Fibroblast of skin of abdomen (primary cell): ENCODE results near the gene SRA1. TPM values are rescaled to one million over a fixed set of nuclear protein-coding genes. Genes with fewer than 3 reads are reported as not detected.
"Not testable (repeated sequence)": the region's sequence is repeated elsewhere in the genome, so short reads cannot be mapped to it uniquely, and the experiment has no call there.

ENCODE experiments used
- DNase-seq: peaks from one replicate; pipeline ENCODE4 v3.0.0-alpha.2; 2013
- polyA plus RNA-seq, 2 experiments: library from polyadenylated mRNA; unstranded; fragments of 120-200 nt; gene quantifications; one replicate each; pipeline ENCODE4 v1.2.1, GENCODE V29; 2013; ENCODE audit not compliant: insufficient read length in 2 of 2

Gene SRA1
- polyA plus RNA-seq (2013, experiment 1 of 2; ENCODE audit: insufficient read length): 59.3 TPM
- 58.2 TPM for polyA plus RNA-seq (2013, experiment 2 of 2; ENCODE audit: insufficient read length)

DNA sequence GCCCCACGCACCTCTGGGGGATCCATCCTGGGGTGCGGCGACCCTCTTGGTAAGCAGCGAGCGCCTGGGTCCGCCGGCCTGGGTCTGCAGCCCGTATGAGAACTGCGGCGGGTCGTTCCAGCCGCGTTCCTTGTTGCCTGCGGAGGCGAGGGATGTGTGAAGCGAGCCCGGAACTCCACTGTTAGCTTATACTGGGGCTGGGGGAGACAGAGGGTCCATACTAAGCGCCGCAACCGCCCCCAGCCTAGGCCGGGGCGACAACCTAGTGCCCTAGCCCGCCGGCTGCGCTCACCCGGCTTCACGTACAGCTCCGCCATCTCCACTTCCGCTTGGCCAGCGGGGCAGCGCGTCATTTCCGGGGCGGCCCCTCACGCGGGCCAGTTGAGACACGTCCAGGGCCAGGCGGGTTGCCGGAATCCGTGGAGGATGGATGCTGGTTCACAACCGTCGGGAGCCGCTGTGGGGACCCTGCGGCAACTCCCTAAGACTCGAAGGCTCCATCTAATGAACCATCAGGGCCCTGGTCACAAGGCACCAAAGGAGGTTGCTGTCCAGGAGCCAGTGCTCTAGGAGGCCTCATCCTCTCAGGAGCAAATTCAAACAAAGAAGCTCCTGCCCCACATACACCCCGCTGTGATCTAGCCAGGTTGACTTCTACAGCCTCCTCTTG, at the start of gene SRA1:
SRA1 (minus strand) TSS at position 338 of the 670 bp plus-strand sequence; CDS start at position 317, 21 bp downstream.
- DNase-seq: peak; percentile 89

DNA sequence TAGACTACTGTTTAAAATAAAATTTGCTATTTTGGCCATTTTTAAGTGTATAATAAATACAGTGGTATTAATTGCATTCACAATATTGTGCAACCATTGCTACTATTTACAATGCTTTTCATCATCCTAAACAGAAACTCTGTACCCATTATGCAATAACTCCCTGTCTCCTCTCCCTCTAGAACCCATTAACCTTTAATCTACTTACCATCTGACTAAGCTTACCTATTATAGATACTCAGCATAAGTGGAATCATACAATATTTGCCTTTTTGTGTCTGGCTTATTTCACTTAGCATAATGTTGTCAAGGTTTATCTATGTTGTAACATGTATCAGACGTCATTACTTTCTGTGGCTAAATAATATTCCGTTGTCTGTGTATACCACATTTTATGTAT, 49.8 kb upstream of the SRA1 start:
- DNase-seq: no peak

DNA sequence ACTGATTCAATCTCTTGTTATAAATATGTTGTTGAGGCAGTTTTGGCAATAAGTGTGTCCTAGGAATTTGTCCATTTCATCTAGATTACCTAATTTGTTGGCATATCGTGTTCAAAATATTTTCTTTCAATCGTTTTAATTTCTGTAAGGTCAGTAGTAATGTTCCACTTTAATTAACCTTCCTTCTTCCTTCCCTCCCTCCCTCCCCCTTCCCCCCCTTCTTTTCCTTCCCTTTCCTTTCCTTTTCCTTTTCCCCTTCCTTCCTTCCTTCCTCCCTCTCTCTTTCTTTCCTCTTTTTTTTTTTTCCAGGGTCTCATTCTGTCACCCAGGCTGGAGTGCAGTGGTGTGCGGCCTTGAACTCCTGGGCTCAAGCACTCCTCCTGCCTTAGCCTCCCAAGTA, 48.6 kb upstream of the SRA1 start:
- DNase-seq: no peak

DNA sequence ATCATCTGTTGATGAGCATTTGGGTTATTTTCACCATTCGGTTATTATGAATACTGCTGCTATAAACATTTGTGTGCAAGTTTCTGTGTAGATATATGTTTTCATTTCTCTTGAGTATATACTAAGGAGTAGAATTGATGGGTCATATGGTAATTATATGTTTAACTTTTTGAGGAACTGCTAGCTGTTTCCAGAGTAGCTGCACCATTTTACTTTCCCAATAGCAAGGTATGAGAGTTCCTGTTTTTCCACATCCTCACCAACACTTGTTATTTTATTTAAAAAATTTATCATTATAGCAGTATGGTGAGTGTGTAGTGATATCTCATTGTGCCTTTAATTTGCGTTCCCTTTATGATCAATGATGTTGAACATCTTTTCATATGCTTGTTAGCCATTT, 46.5 kb upstream of the SRA1 start:
- no peak for DNase-seq

DNA sequence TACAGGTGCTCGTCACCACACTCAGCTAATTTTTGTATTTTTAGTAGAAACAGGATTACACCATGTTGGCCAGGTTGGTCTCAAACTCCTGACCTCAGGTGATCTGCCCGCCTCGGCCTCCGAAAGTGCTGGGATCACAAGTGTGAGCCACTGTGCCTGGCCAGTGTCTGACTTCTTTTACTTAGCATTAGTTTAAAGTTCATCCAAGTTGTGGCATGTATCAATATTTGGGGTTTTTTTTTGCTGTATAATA, 46.1 kb upstream of the SRA1 start:
- not testable (repeated sequence) for DNase-seq

DNA sequence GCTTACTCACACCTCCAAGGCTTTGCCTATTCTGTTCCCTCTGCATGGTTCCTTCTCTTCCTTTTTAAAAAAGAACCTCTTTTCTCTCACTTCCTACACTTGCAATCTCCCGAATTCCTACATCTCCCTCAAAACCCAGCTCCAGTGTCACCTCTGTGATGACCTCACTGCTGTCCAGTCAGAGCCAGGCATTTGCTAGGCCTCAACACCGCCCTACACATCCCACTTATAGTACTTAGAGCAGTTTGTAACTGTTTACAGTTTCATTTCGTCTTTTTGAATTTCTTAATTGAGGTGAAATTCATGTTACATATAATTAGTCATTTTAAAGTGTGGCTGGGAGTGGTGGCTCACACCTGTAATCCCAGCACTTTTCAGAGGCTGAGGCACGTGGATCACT, 44.9 kb upstream of the SRA1 start:
- no peak for DNase-seq

DNA sequence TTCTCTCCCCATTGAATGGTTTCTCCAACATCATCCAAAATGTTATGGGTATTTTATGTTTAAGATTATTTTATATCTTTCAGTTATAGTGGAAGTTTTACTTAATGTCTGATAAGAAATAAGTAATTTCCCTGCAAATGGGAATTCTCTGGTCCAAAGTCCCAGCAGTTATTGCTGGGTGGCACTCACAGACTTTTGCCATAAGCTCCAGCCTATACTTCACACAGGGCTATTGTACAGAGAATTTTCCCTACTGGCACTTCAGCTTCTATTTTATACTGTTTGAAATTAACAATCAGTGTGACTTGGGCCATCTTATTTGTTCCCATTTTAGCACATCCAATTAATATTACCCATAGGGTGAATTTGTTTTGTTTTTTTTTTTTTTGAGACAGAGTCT, 42.8 kb upstream of the SRA1 start:
- no peak for DNase-seq

DNA sequence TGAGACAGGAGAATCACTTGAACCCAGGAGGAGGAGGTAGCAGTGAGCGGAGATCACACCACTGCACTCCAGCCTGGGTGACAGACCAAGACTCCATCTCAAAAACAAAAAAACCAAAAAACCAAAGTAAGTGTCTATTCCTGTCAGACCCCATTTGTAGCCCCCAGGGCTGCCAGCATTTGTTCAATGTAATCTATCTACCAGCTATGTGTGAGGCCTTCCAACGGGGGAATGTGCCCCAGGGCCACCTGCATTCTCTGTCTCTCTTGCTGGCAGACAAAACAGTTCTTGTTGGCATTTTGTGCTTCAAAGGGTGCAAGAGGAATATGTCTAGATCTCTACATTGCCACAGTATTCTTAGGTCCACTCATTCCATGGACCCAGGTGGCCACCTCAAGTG, 41.6 kb upstream of the SRA1 start:
- DNase-seq: no peak

DNA sequence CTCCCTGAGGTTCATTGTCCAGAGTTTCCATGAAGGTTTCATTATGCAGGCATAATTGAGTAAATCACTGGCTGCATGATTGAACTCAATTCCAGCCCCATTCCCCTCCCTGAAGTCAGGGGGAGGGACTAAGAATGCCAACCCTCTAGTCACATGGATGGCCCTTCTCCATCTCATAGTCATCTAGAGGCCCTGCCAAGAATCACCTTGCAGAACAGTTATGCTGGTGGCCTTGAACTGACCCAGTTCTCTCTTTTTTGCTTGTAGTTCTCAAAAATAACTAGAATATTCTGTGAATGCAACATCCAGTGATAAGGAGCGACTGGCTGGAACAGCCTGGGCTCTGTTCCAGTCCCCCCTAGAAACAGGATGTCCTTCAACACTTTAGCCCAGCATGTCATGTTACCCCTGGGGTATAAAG, 39.1 kb upstream of the SRA1 start:
- DNase-seq: no peak

DNA sequence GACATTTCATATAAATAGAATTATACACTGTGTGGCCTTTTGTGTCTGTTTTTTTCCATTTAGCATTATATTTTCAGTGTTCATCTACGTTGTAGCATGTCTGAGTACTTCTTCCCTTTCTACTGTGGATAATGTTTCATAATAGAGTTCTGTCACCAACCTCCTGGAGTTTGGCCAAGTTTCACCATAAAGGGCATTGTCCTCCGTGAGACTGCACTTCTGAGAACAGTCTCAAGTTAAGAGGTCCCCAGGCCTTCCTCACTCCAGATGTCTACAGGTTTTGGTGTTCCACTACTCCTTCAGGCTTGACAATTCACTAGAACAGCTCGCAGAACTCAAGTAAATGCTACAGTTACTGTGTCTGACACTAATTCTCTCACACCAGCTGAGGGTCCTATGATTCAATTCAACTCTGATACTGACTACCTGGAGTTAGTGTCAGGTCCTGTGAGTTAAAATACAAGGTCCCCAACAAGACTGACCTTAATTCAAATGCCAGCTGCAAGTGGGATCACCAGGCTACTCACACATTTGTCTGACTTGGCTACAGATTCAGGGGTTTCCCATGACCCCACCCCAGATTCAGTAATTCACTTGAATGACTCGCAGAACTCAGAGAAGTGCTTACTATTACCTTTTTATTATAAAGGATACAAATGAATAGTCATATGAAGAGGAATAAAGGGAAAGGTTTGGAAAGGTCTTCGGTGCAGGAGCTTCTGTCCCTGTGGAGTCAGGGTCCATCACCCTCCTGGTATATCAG, 38.4 kb upstream of the SRA1 start:
- DNase-seq: no peak

DNA sequence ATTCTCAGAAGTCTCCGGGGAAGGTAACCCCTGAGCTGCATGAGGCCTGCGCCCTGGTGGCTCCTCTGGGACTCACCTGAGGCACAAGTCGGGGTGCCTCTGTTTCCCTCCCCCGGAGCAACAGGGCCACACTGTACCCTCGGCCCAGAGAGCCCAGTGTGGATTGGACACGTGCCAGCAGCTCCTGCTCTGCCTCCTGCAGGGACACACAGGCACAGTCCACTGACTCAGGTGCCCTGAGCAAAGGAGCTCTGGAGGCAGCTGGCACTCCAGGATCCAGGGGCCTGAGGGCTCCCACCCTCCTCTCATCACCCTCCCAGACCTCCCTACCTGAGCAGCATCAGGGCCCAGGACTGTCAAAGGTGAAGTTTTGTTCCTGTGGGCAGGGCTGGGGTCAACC, 36.9 kb upstream of the SRA1 start:
- DNase-seq: no peak

DNA sequence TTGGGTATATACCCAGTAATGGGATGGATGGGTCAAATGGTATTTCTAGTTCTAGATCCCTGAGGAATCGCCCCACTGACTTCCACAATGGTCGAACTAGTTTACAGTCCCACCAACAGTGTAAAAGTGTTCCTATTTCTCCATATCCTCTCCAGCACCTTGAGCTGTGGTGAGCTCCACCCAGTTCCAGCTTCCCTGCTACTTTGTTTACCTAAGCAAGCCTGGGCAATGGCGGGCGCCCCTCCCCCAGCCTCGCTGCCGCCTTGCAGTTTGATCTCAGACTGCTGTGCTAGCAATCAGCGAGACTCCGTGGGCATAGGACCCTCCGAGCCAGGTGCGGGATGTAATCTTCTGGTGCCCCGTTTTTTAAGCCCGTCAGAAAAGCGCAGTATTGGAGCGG, 35.8 kb upstream of the SRA1 start:
- DNase-seq: not testable (repeated sequence)

DNA sequence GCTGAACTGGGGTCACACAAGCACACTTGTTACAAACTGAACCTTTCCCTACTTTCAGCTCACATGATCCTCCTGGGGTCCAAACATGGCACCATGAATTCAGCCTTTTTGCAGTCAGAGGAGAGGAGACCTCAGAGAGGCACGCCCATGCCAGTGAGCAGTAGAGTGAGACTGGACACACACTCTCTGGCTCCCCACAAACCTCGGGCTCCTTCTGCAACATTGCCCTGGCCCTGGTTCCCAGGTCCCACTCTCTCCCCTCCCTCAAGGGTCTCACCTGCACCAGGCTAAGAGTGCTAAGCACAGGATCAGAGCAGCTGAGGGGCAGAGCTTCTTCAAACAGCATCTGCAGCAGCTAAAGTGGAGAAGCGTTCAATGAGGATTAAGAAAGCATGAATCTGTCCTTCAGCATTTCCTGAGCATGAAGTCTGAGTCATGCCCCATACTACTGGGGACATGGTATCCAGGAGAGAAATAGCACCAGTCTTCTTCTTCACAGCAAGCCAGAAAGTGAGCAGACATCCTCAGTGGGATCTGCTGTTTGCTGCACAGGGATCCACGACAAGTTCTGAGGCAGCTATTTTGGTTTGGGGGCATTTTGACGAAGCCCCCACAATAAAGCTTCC, 34.6 kb upstream of the SRA1 start:
- DNase-seq: peak; percentile 42

DNA sequence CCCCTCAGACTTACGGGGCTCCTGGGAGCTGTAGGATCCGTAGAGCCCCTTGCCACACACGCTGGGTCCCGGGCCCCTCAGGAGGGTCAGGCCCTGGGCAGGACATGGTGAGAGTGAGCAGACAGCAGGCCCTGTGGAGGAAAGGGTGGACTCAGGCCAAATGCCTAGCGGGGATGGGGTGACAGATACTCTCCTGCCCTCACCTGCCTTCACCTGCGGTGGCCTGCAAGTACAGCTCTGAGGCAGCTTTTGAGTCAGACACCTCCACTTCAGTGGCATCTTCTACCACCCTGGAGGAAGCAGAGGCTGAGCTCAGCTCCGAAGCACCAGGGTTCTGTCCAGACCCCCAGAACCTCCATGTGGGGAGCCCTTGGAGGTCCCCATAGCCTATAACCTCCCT, 33.6 kb upstream of the SRA1 start:
- DNase-seq: no peak

DNA sequence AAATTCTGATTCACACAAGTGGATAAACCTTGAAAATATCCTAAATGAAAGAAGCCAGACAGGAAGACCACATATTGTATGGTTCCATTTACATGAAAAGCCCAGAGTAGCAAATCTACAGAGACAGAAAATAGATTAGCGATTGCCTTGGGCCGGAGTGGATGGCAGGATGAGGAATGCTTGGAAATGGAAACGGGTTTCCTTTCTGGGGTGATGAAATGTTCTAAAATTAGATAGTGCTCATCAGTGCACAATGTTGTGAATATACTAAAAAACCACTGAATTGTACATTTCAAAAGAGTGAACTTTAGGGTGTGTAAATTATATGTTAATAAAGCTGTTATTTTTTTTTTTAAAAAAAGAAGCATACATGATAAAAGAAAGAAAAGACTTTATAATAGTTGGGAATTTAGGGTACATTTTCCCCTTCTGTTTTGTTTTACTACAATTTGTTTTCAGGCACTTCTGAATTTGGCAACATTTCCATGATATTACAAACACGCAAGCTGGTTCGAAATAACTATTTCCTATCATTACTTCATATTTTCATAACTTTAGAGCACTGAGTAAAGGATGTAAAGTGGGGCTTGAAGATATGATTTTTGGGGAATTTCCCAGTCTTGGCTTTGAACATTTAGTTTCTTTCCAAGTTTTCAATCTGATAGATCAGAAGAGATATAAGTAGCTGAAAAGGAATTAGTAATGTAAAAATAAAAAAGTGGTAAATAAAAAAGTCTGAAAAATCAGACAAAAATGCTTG, 31.2 kb upstream of the SRA1 start:
- DNase-seq: no peak

DNA sequence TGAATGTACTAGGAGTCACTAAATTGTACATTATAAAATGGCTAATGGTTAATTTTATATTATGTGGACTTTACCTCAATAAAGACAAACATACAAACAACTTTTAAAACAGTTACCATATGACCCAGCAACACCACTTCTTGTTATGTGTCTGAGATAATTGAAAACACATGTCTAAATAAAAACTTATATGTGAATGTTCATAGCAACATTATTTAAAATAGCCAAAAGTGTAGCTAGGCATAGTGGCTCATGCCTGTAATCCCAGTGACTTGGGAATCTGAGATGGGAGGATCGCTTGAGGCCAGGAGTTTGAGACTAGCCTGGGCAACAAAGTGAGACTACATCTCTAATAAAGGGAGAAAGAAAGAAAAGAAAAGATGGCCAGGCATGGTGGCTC, 30.2 kb upstream of the SRA1 start:
- DNase-seq: no peak

DNA sequence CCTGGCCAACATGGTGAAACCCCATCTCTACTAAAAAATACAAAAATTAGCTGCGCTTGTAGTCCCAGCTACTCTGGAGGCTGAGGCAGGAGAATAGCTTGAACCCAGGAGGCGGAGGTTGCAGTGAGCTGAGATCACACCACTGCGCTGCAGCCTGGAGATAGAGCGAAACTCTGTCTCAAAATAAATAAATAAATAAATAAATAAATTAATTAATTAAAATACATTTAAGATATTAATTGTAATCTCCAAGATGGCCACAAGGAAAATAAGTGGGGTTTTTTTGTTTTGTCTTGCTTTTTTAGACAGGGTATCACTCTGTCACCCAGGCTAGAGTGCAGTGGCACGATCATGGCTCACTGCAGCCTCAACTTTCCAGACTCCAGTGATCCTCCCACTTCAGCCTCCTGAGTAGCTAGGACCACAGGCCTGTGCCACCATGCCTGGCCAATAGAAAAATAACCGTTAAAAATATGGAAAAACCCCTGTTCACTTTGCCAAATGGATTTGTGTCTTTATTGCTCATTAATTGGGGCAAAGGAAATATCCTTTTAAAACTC, 22.0 kb upstream of the SRA1 start:
- not testable (repeated sequence) for DNase-seq

DNA sequence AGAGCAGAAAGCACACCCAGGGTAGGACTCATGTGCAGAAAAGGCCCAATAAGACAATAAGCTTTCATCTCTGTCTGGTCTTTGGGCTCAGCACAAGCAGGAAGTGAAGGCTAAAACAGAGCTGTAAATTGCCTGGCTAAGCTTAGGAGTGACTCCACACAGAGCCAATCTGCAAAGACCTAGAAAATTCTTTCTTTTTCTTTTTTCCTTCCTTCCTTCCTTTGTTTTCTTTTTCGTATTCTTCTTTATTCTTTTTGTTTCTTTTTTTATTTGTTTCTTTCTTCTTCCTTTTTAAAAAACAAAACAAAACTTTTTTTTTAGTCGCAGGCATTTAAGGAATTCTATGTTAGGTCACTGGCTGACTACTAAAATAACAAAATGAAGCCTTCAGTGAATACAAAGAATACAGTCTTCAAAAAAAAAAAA, 19.5 kb upstream of the SRA1 start:
- DNase-seq: no peak

DNA sequence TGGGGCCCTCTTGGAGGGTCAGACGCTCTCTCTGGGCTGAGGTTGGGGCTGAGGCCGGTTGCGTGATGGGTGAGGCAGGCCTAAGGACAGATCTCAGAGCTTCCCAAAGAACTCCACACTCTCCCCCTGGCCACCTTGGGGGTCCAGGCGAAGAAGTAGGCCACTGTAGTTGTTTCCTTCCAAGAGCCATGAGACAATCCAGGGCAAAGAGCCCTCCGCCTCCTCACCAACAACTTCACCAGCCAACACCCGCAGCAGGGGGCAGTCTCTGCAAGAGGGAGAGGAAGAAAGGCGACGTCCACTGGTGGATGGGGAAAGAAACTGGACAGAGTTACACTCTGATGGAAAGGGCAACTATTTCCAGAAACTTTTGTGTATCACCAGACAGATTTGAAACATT, 18.0 kb upstream of the SRA1 start:
- DNase-seq: no peak

DNA sequence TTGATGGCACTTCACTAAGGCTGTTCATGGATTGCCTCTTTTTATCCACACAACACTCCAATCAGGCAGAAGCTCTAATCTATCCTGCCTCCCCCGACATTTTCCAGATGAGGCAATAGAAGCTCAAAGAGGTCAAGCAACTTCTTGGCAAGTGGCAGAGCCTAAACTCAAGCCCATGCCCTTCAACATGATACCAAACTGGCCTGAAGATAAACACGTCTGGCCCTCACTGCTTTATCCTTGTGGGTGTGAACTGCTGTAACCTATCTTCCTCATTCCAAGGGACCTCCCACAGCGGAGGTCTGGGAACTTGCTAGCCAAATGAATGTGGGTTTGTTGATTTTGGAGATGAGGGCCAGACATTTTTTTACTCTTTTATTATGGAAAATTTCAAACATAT, 16.9 kb upstream of the SRA1 start:
- DNase-seq: no peak

DNA sequence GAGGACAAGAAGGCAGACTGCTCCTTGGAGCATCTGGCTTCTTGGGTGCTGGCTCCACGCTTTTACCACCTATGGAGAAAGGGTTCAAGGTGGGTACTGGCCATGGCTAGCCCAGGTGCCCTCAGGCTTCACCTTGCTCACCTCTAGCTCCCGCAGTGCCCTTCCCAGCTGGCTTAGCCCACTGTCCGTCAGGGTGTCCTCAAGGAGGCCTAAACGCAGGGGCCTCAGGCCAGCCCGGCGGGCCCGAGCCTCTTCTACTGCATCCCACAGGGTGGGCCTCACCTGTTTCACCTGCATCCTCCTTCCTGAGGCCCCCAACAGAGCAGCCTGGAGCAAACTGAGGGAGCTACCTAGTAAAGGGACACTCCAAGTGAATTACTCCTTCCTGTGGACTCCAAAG, 16.4 kb upstream of the SRA1 start:
- DNase-seq: no peak

DNA sequence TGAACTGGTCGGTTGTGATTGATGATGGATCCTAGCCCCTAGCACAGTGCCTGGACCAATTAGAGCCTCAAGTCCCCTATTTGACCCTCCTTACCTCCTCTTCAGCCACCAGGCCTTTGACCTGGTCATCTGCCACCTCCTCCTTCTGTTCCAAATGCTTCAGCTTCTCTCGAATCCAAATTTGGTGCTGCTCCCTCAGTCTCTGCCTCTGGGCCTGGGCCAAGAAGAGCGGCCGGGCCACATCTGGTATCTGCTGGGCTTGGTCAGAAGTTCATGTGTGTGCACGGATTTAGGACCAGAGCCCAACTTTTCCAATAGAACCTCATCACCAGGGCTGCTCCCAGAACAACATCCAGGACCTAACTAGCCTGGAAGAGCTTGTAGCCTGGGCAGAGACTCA, 13.8 kb upstream of the SRA1 start:
- no peak for DNase-seq

DNA sequence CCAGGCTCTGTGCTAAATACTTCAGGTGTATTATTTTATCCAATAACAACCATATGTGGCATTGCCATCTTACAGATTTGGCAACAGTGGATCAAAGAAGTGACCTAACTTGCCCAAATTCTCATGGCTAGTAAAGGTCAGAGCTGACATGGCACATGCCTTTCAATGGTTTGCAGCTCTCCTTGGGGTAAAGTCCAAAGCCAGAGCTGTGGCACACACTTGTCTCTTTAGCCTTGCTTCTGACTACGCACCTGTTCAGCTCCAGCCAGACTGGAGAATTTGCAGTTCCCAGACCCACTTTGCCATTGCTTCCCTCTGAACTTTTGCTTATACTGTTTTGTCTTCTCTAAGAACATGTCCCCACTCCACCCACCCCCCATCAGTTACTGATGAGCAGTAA, 13.2 kb upstream of the SRA1 start:
- DNase-seq: no peak
